Superior temporal gyrus (tissue), 1 donor: ENCODE data around the gene VILL.
"Not testable (repeated sequence)": the region's sequence is repeated elsewhere in the genome, so short reads cannot be mapped to it uniquely, and the experiment has no call there.

Source experiments
- DNase-seq: peaks from one replicate; pipeline ENCODE4 v3.0.0-alpha.2; 2016; ENCODE audit errors: extremely low spot score

The VILL gene

DNA sequence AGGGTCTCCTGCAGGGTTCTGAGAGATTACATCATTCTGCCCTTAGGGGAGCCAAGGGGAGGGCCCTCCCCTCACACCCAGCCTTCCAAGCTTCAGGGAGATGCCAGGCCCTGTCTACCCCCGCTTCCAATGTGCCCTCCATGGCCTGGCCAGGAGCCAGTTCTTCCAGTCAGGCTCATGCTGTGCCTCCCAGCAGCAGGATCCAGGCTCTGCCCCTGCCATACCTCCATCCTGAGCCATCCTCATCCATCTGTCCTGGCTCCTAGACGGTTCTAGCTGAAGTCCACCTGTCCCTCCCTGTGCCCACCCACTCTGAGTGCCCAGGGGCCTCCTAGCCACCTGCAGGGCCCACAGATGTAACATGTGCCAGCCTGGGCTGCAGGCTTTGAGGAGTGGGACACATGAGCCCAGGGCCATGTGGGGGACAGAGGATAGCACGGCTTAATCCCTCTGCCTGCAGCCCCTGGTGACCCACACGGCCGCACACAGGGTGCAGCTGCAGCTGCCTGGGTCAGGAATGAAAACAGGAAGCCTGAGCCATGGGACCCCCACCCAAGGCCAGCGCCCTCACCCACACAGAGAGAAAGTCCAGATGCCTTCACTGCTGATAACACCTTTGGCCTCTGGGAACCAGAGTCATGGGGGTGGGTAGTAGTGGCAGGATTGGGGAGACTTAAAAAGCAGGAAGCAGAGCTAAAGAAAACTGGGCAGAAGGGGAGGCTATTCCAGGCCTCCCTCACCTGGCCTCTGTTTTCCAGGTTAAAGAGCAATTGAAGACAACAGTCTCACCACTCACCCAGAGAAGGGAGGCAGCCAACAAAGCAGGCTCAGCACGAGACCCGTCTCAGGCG, 27.1 kb downstream of the VILL start:
- DNase-seq: no peak

DNA sequence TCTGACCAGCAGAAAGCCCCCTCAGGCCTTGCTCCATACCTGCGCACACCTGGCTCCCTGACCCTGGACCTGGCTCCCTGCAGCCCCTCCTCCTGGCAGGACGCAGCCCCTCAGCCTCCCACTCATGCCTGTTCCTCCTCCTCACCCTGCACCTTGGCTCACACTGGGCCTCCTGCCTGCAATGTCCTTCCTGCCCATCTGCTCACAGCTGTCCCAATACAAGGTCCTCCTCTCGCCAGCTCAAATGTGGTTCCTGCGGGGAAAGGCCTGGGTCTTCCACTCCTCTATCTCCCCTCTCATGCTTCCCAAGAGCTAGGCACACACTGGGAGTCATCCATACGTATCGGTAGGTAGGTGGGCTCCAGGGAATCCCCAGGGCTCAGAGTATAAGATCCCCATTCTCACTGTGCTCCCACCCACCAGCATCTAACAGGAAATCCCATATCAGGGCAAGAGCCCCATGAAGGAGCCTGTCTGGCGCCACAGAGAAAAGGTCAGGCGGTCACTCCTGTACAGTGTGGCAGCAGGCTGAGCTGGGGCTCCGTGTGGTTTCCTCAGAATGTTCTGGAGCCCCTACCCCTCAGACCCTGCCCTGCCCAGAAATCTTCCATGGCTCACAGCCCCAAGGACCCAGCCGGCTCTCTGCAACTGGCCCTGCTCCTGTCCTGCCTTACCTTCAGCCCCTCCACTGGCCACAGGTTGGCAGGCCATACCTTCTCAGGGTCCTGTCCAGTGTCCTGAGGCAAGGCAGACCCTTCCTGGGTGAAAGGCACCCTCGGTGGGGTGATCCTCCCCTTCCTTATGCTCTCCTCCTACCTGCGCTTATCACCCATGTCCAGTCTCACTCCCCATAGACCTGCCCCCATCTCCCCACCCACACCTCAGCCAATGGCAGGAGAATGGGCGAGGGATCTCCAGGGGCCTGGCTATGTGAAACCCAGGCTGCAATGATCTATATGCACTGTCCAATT, 28.0 kb downstream of the VILL start:
- no peak for DNase-seq

DNA sequence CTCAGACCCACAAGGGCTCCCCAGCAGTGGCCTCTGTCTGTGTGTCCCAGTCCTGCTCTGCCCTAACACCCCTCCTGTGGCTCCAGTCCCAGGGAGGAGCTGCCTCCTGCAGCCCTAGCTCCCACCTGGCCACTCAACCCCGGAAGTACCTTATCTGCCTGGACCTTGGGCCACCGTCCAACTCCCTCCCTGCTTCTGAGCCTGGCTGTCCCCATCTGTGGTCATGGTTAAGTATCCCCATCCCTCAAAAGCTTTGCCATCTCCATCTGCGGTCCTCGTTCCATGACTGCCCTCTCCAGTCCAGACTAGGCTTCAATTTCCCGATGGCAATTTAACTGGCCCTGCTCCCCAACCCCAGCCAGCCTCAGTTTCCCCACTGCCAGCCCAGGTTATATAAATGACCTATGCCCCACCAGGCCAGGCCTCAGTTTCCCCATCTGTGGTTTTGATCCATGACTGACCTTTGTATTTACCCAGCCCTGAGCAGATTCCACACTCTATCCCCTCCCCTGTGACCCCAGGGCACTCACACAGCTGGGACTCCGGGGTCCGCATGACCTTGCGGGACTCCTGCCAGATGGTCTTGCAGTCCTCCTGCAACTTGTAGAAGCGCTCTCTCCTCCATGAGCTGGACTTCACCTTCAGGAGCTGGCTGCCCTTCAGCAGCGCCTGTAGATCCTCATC, 29.2 kb downstream of the VILL start:
- no peak for DNase-seq

DNA sequence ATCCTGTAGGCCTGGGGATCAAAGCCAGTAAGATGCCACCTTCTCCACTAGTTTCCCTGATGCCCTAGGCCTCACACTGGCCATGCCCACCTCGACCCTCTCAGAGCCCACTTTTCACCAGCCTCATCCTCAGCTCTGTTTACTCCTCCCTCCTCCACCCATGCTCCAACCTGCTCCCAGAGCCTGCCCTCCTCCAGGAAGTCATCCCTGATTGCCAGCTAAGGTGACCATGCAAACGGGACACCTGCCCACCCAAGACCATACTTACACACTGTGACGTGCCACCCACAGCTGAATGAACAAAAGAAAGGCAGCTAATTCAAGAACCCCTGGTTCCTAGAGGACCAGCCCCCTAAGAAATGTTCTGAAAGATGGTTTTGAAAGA, 29.7 kb downstream of the VILL start:
- no peak for DNase-seq

DNA sequence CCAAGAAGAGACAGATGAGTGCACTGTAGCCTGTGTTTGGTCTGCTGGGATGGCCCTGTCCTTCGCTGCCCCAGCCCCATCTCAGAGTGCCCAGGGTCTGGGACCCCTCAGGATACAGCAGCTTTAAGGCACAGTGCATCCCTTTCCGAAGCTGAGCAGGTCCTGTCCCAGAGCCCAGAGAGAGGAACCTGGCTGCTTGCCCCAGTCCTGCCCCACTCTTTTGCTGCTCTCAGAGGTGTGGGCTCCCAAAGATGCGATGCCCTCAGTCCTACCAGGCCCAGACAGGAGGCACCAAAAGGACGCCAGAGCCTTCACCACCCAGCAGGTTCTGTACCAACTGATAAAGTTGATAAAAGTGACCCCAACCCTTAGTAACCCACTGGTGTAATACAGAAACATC, 30.6 kb downstream of the VILL start:
- DNase-seq: no peak

DNA sequence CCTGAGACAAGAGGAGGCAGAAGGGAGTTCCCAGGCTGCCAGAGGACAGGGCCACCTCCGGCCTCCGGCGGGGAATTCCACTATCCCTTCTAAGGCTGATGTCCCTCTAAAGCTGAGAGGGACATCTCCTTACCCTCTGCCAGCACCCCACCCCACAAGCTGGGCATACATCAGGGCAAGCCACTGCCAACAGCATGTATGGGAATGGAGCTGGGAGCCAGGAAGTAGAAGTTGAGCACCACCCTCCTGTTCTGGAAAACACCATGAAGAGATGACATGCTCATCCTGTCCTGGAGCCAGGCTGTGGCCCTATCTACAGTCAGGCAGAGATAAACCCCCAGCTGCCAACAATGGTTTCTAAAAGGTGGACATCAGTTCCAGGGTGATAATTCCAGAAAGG, 31.7 kb downstream of the VILL start:
- DNase-seq: no peak

DNA sequence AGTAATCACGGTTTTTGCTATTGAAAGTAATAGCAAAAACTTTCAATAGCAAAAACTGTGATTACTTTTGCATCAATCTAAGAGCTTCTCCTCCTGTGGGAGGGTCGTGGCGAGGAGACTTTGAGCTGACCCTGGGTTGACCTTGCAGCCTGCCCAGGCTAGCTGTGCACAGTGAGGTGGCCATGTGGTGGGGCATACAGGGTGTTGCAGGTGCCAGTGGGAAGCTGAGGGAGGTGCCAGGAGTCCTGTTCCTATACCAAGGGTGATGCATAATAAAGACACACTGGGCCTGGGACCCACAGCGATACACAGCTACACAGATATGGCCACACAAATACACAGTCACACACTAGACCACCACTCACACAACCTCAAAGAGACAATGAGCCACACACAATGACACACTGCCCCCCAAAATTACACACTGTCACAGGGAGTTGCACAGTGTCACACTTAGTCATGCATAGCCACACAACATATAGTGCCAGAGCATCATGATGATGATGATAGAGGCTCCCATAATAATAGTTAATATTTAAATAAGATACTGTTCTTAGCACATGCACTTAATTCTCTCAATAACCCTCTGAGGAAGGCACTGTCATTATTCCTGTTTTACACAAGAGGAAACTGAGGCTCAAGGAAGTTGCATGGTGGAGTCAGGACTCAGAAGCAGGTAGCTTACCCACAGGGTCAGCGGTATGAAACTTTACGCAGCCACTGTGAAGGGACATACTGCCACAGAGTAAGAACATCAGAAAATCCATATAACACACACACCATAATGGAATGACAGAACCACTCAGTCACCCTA, 32.5 kb downstream of the VILL start:
- no peak for DNase-seq

DNA sequence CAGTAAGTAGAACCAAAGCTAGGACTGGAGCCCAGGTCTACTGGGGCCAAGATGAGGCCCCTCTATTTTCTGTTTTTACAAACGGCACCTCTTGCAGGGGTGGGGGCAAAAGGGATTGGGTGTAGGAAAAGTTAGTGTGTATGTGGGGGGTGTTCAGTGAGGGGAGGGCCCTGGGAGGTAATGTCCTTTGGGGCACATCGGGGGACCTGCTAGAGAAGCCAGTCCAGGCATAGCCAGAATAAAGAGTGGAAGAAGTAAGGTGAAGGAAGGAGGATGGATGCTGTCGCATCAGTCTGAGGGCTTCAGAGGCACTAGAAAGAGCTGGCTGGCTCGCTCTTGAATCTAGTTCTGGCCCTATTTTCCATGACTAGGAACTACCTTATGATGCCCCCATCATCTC, 36.3 kb downstream of the VILL start:
- DNase-seq: no peak

DNA sequence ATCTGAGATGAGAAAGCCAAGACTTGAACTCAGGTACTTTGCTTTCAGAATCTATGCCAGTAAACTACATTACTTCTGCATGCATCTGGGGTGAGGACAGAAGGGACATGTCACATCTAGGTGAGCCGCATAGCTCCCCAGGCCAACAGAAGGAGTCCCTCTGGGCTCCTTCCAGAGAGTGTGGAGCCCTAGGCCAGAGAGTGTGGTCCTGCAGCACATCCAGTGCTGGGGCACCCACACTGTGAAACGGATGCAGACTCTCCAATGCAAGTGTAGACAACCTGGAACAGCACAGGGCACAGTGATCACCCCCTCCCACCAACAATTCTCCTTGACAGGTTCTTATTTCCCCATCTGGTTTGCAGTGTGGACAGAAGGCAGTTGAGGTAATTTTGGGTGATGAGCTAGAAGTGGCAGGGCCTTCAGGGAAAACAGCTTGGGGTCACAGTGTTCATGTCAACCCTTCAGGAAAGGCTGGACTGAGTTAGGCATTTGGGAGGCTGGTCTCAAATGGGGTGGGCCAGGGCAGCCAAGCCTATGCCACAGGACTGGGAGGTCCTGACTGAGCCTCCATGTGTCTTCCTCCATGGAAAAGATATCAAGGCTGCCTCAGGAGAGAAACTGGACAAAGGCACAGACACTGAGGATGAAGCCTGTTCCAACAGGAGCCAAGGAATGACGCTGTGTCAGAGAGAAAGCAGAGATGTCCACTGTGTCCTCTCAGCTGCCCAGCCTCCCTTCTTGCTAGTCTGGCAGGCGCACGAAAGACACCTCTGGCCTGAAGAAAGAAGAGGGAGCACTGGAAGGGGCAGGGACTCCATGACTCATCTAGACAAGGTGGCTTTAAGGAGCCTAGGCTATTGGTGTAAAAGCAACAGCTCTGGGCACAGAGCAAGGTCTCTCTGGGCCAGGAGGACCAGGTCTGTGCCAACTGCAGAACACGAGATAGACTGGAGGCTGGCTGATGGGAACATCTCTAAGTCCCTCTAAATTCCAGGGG, 37.2 kb downstream of the VILL start:
- DNase-seq: no peak

DNA sequence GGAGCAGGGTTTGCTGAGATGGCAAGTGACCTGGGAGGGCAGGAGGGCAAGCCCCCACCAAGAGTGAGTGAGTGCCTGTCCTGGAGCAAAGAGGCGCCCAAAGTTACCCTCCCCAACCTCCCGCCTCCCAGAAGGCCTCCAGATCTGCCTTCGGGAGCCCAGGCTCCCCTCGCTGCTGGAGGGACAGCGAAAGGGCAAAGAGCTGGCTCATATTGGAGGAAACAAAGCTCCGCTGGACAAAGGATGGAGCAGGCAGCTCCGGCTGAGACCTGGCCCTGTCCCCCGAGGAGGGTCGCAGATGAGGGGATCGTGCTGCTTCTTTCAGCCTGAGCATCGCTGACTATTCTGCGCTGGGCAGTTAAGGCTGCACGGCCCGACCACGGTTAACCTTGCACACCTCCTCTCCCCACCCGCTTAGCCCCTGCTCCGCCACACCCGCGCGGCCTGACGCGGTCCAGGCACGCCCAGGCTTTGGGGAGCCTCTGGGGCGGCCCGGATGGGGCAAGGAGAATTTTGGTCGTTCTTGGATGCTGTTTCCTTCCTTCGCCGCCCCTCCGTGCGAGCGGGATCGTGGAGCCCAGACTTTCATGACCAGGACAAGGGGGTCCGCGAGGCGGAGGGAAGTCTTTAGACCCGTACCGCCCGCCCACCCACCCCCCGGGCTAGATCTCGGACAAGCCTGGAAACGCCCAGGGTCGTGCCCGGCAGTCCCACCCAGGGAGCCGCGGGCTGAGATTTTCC, 38.2 kb downstream of the VILL start:
- DNase-seq: no peak

DNA sequence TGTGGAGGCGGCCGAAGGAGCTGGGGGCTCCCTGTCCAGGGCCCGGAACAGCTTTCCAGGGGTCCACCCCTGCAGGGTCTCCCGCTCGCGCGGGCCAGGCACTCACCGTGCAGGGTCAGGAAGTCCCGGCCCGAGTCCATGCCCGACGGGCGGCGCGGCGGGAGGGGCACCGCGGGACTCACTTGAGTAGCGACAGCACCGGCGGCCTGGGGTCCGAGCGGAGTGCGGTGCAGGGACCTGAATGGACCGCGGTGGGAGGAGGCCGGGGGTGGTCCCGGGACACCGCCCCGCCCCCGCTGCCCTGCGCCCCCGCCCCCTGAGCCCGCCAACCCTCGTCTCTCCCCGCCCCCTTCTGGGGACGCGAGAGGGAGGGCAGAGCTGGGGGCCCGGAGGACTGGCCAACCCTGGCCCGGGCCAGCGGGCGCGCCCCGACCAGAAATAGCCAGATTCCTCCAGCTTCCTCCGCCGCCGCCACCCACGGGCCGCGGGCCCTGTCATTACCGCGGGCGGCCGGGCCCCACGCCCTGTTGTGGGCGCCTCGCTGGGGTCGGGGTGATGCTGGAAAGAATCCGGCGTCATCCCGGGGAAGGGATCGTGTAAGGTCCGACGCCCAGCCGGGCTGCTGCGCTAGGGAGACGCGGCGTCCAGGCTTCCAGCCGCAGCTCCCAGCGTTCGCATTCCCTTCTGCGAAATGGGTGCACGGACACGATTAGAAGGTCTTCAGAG, 39.0 kb downstream of the VILL start, which contains the start of gene PLCD1:
Gene PLCD1, minus strand, starts transcription at position 243 of the 726 bp plus-strand sequence. Its CDS starts 103 bp downstream, at position 140.
- DNase-seq: no peak

DNA sequence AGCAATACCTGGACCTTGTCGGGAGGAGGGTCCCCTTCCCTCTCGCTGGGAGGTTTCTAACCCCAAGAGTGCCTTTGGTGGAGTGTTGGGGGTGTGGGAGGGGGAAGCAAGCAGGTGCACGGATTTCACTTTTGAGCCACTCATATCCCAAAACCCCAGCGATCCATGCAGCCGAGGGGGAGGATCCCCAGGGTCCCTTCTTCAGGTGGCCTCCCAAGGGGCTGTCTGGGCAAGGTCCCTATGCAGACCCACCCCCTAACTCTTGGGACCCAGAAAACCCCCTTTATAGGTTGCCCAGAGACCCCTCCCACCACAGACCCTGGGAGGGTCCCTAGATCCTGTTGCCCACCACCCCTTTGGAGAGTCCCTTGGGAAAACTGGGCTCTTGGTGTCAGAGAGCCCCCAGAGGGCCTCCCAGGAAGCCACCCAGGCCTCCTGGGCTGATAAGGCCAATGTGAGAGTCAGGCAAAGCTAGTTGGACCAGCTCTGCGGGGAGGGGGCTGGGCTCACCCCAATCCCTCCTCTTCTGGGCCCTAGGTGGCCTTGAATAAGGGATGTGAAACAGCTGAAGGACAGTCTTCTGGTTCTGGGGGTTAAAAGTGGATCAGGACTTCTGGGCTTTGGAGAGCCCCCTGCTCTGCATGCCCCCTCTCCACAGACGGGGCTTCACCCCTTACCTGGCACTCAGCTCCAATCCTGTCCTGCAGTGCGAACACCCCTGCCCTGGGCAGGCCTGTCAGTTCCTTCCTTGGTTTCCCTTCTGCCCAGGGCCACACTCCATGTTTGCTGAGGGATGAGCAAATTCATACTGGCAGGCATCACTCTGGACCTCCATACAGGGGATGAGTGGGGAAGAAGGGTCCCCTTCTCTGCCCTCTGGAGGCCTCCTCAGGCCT, 39.8 kb downstream of the VILL start:
- DNase-seq: no peak

DNA sequence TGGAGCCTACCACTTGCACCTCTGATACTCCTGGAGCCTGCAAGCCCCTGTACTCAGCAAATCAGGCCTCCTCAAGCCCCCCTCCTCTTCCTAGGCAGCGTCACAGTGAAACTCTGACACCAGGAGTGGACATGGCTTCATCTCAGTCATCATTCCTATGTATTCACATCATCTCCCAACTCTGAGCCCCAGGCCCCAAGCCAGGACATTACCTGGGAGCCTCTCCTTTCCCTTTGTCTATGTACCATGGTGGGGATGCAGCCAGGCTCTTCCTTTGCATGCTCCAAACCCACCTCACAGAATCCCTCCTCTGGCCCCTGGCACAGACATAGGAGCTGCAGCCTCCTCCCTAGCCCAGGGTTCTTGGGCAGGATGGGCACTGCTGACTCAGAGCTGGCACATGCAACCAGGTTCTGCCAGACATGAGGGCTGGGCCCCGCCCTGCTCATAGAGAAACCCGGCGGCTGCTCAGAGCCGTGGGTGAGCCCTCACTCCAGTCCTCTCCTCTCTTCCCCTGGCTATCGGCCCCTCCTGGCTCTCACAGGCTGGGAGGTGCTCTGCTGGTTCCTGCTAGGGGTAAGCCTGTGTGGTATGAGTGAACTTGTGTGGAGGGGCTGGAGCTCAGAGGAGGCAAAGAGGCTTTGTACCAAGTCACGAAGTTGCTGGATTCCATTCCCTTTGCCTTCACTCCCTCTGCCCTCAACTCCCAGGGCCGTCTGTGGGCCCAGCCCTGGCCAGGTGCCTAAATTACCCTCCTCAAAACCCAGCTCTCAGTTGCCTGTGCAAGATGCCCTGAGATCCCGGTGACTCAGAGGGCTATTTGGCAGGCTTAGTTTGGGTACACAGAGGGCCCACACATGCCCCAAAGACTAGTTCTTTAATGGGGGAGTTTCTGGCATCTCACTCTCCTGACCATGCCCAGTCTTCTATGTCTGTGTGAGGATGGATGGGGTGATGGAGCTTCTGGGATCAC, 40.7 kb downstream of the VILL start:
- no peak for DNase-seq

DNA sequence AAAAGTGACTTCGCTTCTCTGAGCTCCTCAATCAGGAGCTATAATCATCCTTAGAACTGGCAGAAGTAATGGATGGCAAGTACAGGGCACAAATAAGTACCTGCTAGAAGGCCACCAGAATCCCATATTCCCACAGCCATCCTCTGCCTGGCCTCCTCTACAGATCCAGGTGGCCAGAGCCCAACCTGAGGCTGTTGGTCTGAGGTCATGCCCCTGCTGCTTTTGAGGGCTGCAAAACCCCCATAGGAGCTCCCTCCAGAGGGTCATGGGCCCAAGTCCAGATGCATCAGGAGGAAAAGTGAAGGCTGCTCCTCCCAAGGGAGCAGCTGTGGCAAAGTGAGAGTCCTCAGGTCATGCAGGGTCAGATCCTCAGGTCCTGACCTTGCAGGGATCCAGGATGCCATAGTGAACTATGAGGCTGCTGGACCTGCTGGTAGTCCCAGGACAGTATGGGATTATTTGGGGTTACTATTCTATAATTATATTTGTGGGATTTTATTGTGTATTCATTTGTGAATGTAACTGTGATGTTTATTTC, 41.8 kb downstream of the VILL start:
- no peak for DNase-seq

DNA sequence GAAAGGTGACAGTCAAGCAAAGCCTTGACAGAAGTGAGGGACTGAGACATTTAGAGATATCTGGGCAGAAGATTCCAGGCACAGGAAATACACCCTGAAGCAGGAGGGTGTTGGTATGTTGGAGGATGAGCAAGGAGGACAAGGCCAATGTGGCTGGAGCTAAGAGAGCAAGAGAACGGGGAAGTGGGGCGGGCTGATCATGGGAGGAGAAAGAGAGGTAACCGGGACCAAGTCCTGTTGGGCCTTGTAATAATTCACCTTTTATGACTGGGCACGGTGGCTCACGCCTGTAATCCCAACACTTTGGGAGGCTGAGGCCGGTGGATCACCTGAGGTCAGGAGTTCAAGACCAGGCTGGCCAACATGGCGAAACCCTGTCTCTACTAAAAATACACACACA, 43.0 kb downstream of the VILL start:
- not testable (repeated sequence) for DNase-seq

DNA sequence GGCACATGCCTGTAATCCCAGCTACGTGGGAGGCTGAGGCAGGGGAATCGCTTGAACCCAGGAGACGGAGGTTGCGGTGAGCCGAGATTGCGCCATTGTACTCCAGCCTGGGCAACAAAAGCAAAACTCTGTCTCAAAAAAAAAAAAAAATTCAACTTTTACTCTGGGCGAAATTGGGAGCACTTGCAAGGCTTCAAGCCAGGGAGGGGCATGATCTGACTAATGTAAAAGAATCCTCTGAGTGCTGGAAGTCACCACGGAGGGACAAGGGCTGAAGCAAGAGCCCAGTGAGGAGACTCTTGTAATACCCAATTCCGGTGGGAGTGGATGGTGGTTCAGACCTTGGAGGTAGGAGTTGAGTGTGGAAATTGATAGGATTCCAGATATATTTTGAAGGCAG, 43.7 kb downstream of the VILL start:
- not testable (repeated sequence) for DNase-seq
